HFF-Myc (cell line): Measurements from ENCODE around the gene WNT3.

Source experiments
- DNase-seq: peaks from one replicate; pipeline ENCODE4 v3.0.0-alpha.2; 2011; ENCODE audit warnings: low read depth; ENCODE audit errors: extremely low read depth
- H3K4me3 ChIP-seq: replicated peaks from 2 replicates; pipeline ENCODE4 v1.5.1; 2011; ENCODE audit warnings: low read depth, mild to moderate bottlenecking, control low read depth, low read length
- CTCF ChIP-seq: IDR thresholded peaks from 2 replicates; pipeline ENCODE4 v1.5.1; 2012; ENCODE audit warnings: mild to moderate bottlenecking, low read depth, low read length, control low read depth; ENCODE audit errors: missing control alignments

Gene WNT3

GRCh38 chr17:46789610-46790009 is 28.9 kb downstream of the WNT3 start:
- H3K4me3 ChIP-seq: no peak overlapping the region
- DNase-seq: no peak
- no peak for TF ChIP-seq CTCF

- DNase-seq: no peak
- no peak overlapping the region for H3K4me3 ChIP-seq
- no peak for TF ChIP-seq CTCF
Observed at GRCh38 chr17:46788796-46789195, 29.7 kb downstream of the WNT3 start.

GRCh38 chr17:46788300-46788699 is 30.2 kb downstream of the WNT3 start:
- H3K4me3 ChIP-seq: no peak overlapping the region
- DNase-seq: no peak
- TF ChIP-seq CTCF: no peak

- no peak for TF ChIP-seq CTCF
- no peak for DNase-seq
- no peak overlapping the region for H3K4me3 ChIP-seq
Observed at GRCh38 chr17:46787478-46787877, 31.0 kb downstream of the WNT3 start.

GRCh38 chr17:46785696-46786095 is 32.8 kb downstream of the WNT3 start:
- TF ChIP-seq CTCF: no peak
- no peak overlapping the region for H3K4me3 ChIP-seq
- no peak for DNase-seq

GRCh38 chr17:46783031-46783593 is 35.4 kb downstream of the WNT3 start:
- no peak for TF ChIP-seq CTCF
- DNase-seq: no peak
- H3K4me3 ChIP-seq: no peak overlapping the region
